Stimulated activated CD4-positive, alpha-beta T cell treated with anti-CD3 and anti-CD28 coated beads, TNF-alpha, amount 100 ng/mL, for 24 hours (primary cell): ENCODE measurements around the gene DCHS2.

Experiments used
- DNase-seq, 3 experiments: peaks; one replicate each; pipeline ENCODE4 v3.0.0-alpha.2; 2020; ENCODE audit warnings: low read depth in 3 of 3

The DCHS2 gene

DNA sequence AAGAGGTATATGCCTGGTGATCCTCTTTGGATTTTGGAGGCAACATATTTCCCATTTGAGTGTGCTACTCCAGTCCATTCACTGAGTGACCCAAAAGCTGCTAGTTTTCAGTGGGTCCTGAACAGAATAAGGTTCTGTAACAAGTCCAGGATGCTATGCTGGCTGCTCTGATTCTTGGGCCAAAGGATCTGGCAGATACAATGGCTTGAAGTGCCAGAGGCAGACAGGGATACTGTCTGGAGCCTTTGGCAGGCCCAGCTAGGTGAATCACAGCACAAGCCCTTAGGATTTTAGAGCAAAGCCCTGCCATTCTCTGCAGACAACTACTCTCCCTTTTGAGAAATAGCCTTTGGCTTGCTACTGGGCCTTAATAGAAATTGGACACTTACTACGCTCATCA lies 40.6 kb downstream of the DCHS2 start:
- DNase-seq = no peak

- no peak for DNase-seq
Observed at GRCh38 chr4:154444958-154445357, 46.6 kb downstream of the DCHS2 start.

GRCh38 chr4:154441982-154442381 lies 49.6 kb downstream of the DCHS2 start:
- DNase-seq = no peak

DNA sequence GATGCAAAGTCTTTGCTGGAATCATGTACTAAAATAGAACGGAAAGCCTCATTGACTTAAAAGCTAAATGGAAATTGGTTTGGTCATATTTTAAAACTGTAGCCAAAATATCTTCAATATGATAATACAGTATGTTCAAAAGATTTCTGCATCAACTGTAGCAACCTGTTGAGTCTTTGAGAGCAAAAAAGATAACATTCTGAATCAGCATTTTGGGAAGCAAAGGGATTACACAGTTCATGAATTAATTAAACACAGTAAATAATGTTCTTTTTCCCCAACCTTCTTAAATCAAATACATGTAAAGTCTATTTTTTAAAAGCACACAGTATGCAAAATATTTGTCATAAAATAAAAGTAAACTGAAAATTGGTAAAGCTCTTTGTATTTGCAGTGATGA lies 50.5 kb downstream of the DCHS2 start:
- no peak for DNase-seq

- no peak for DNase-seq
Observed at GRCh38 chr4:154439224-154439623, 52.4 kb downstream of the DCHS2 start.

GRCh38 chr4:154435895-154436294 lies 55.7 kb downstream of the DCHS2 start:
- no peak for DNase-seq

- DNase-seq = no peak
Observed at GRCh38 chr4:154433543-154433942, 58.1 kb downstream of the DCHS2 start.

DNA sequence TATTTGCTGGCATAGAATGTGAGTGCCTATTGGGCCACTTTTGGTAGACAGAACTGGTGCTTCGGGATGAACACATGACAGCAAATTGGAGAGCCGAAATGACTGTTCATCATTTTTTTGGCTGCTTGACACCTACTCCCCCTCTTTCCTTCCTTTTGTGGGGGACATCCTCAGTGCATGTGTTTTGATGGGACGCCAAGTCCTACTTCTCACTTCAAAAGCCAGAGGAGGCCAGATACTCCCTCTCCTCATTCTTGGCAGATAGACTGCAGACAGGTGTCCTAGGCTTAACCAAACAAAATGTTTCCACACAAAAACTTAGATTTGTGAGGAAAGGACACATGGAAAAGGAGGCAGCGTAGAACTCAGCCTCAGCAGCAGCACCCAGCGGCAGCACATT lies 62.4 kb downstream of the DCHS2 start:
- DNase-seq = no peak

DNA sequence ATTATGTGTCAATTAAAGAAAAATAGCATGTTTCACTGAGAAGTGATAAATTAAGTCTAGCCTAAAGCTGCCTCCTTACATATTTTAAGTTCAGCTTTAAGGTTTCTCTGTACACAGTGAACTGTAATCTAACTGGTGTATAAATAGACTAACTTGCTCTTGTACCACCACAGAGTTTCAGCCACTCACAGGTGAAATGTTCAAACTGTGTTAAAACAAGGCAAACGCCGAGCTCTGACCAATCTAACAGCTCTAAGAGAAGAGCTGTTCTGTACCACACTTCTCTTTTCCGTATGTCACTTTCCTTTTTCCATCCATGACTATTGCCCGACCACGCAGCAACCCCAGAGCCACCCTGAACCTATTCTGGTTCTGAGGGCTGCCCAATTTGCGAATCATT lies 64.5 kb downstream of the DCHS2 start:
- no peak for DNase-seq

DNA sequence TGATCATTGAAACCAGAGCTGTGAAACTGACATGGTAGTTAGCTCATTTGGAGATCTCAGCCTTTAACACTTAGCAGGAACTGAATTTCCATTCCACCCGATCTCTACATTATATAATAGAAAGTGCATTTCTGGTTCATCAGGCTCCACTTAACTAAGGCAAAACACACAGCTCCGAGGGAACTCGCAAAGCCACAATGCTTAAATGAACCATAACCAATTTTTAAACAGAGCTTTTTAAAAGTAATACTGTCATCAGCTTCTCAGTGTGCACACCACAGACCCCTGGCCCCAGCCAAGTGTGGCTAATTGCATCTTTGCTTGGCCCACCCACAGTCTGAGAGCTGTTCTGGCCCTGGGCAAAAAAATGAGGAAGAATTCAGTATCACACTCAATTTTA lies 66.1 kb downstream of the DCHS2 start:
- DNase-seq = no peak

GRCh38 chr4:154424810-154425484 lies 66.7 kb downstream of the DCHS2 start:
- no peak for DNase-seq

GRCh38 chr4:154422152-154422551 lies 69.4 kb downstream of the DCHS2 start:
- no peak for DNase-seq

DNA sequence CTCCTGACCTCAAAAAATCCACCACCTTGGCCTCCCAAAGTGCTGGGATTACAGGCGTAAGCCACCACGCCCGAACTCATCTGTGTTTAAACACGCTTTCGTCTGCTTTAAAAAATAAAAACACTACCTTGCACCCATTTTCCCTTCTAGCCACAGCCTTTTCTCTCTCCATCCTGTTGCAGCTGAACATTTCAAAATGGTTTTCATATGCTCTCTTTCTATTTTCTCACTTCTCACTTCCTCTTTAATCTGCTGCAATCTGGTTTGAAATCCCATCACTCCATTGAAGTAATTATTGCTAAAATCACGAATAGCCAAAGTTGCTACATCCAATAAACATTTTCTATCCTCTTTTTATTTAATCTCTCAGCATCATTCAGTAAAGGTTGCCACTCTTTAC lies 70.0 kb downstream of the DCHS2 start:
- DNase-seq = no peak

DNA sequence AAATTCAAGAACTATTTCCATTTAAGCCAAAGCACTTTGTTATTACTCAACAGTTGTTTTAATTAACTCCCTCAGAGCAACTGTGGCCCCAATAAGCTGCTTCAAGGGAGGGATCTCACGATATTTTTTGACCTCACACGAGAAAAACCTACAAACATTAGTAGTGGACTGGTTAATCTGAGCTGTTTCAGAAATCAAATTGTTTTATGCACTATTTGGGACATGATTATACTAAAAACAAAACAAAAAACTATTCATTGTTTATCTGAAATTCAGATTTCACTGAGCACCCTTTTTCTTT lies 74.3 kb downstream of the DCHS2 start:
- no peak for DNase-seq

DNA sequence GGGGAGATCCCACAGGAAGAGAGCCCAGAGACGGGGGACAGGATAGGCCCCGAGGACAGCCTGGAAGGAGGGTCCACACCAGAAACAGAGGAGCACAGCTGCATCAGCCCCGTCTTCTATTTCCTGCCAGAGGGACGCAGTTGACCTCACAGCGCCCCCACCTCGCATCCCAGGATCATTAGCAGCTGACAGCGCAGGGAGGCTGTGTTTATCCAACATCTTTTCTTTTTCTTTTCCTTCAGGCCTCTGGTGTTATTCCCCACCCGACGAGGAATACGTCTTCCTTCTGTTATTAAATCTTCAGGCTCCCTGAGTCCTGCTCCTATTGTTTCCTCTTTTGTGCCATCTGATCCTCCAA lies 75.4 kb downstream of the DCHS2 start:
- no peak for DNase-seq

- DNase-seq = no peak
Observed at GRCh38 chr4:154415313-154415712, 76.3 kb downstream of the DCHS2 start.

DNA sequence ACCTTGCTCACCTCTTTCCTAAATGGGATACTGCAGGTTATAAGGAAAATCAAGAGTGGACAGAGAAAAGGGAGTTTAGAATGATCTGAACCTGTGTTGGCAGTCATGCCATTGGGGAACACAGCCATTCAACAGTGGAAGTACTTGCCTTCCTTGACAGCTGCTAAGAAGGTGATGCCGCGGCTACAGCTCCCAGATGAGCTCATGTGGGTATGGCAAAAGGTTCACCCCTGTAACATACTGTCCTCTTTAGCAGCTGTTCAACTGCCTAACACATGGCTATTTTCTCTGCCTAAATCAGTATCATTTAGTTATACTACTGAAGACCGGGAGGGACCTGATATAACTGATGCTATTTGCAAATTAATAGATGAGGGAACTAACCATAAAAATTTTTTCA lies 76.8 kb downstream of the DCHS2 start:
- DNase-seq = no peak

GRCh38 chr4:154414371-154414770 lies 77.2 kb downstream of the DCHS2 start:
- DNase-seq = no peak

DNA sequence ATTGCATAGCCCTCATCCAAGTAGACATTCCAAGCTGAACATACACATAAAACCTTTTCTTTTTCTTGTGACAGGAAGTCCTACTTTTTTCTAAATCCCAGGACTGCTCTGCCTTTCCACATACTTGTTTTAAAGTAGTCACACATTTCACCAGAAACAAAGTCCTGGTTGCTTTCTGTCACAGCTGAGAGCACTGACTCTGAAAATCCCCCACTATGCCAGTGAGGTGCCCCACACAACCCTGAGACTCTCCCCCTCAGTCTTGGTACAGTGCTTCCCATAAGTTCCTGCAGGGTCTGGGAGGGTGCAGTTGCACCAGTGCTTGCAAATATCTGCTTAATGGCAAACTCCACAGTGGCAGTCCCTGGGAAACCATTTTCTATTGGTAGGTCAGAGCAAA lies 84.2 kb downstream of the DCHS2 start:
- no peak for DNase-seq

GRCh38 chr4:154406018-154406795 lies 85.4 kb downstream of the DCHS2 start:
- DNase-seq = no peak

DNA sequence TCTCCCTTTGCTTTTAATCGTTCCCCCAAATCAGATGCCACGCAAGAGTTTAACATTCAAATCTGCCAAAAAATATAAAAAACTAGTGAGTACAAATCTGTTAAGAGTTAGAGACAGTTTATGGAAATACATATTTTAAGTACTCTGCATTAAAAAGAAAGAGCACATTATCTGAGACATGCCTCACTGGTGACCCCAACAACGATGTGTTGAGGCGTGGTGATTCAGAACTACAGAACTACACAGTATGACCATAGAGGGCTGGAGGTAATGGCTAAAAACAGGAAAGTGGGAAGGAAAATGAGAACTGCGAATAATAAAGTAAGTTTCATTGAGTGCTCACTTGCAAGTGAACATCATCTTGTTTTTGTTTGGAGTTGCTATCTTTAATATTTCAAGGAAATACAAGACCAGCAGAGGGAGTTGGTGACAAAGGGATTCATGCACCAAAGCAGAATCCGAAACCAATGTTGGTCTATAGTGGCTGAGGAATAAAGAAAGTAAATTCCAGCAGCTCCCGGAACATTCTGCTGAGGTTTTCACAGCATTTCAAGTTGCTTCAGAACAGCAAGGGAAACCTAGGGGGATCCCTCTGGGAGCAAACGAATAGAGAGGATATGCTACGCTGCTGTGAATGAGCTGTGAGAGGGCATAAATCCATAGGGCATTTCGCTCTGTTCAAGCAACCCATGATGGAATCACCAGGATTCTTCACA lies 92.2 kb downstream of the DCHS2 start:
- no peak for DNase-seq

- DNase-seq = no peak
Observed at GRCh38 chr4:154390324-154390723, 101.3 kb downstream of the DCHS2 start.

GRCh38 chr4:154389148-154389547 lies 102.5 kb downstream of the DCHS2 start:
- no peak for DNase-seq
